NCI-H774 (cell line): ENCODE results near the gene LYL1.
A peak's percentile ranks its signal among the peaks of the same experiment; 100 is the strongest.

ENCODE experiments used
- DNase-seq: peaks from one replicate; lab custom pipeline; 2025; lab: John Stamatoyannopoulos, UW

The LYL1 gene

DNA sequence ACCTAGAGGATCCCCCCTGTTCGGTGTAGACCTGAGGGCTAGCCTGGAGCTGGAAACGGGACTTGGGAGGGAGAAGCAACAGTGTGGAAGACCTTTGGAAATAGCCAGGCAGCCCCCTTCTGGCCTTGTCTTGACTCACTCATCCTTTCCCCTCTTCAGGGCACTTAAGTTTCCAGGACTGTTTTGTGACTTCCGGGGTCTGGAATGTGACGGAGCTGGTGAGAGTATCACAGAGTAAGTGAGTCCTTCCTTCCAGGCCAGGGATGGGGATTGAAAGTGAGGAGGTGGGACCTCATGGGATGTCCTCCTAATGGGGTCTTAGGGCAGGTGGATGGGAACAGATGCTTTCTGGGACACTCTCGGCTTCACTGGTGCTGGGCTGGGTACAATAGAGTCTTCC, 29.4 kb downstream of the LYL1 start:
- DNase-seq = no peak

GRCh38 chr19:13072188-13072908, 30.3 kb downstream of the LYL1 start:
- DNase-seq = no peak

- no peak for DNase-seq
Measured at GRCh38 chr19:13071444-13072187, 31.0 kb downstream of the LYL1 start.

GRCh38 chr19:13070425-13071140, 32.1 kb downstream of the LYL1 start:
- no peak for DNase-seq

DNA sequence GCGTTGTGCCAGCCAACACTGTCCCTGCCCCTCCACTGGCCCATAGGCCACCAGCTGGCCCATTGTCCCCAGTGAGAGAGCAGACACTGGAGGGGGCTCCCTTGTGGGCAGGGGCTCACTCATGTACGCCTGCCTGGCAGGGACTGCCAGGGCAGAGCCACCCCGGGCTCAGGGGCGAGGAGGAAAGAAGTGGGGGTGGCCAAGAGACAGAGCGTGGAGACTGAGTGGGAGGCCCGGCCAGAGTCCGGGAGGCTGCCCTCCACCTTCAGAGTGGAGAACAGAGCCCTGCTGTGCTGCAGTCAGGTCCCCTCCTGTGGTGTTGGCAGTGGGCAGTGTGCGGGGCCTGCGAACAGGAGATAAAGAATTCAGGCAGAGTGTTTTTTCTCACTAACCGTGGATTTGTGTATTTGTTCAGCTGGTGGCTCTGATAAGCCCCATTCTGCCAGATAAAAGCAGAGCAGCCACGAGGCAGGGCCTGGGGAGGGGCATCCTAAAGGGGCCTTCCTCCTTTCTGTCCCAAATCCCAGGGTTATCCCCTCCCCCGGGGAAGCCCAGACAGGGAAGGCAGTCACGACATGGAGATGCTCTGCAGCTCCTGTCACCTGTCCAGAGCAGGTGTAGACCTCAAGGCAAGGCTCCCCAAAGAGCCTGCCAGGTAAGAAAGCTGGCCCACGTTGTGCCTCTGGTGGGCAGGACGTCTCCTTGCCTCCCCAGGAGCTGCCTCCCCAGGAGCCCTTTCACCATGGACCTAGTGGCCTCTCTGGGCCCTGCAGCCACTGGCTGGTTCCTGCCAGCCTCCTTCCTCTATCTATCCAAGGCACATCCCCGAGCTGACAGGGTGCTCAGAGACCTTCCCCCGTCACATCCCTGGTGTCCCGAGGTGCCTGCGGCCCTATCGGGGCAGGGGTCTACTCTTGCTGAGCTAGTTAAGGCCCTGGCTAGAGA, 33.0 kb downstream of the LYL1 start:
- DNase-seq = no peak

GRCh38 chr19:13068085-13068846, 34.4 kb downstream of the LYL1 start:
- DNase-seq = no peak

DNA sequence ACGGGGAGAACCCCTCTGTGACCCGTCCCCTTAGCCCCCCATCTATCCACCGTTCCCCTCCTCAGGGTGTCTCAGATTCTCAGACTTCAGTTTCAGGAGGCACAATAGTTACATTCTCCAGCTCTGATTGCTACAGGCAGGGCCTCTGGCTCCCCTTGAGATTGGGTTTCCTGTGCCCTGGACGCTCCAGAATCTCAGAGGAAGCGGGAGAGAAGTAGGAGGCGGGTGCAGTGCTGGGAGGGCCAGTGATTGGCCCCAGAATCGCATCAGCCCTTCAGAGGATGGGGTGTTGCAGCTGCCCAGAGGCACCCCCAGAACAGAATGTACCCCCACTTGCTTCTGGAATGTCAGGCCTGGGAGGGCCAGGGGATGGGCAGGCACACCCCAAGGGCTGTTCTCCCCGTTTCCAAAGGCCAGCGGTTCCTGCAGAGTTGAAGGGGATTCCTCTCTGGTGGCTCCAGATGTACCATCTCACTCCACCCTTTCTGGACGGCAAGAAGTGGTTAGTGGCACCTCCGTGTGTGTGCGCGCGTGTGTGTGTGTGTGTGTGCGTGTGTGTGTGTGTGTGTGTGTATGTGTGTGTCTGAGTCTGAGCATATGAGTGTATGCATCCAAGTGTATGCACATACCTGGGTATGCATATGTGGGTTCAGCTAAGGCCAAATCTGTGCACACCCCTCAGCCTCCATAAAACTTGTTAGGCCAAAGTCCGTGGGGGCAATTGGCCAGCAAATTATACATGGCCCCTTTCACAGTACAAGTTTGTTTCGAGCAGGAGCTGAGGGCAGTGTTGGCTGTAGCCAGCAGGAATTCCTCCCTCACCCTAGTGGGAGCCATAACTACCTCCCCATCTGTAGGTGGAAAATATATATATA, 35.5 kb downstream of the LYL1 start:
- DNase-seq = no peak

DNA sequence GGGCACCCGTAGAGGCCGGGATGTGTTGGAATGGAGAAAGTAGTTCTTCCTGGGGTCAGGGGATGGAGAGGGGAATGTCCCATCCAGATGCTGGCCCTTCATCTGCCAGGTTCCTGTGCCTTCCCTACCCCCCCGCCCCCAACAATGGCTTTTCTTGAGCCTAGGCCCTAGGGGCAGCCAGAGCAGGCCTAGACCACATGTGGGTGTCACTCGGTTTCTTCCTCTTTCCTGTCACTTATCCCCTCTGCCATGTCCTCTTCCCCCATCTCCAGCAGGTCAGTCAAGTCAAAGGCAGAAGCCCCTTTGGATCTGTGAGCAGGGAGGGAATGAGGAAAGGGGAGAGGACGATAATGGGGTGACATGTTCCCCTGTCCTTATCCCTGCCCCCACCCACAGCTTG, 36.4 kb downstream of the LYL1 start:
- no peak for DNase-seq

GRCh38 chr19:13064092-13064489, 38.6 kb downstream of the LYL1 start:
- no peak for DNase-seq

GRCh38 chr19:13063461-13064091, 39.1 kb downstream of the LYL1 start:
- DNase-seq = no peak

DNA sequence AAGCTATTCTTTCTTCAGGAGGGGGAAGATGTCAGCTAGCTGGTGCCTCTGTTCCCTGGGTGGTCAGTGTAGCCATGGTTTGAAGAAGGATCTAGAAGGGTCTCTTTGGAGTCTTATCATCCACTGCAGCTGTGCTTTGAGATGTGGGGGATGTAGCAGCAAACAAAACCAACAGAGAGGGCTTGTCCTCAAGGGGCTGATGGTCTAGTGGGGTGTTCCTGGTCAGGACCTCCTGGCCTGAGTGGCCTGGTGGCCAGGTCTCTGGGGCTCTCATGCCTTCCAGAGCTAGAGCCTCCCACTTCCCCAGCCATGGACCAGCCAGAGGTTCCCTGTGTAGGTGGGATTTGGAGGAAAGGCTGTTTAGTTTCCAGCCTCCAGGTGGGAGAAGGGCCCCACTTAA, 40.3 kb downstream of the LYL1 start:
- no peak for DNase-seq

GRCh38 chr19:13060964-13061927, 41.4 kb downstream of the LYL1 start:
- peak; percentile 69 for DNase-seq

GRCh38 chr19:13060233-13060963, 42.3 kb downstream of the LYL1 start:
- no peak for DNase-seq

GRCh38 chr19:13058951-13059660, 43.6 kb downstream of the LYL1 start:
- DNase-seq = no peak

- no peak for DNase-seq
Measured at GRCh38 chr19:13057744-13058143, 44.9 kb downstream of the LYL1 start.

DNA sequence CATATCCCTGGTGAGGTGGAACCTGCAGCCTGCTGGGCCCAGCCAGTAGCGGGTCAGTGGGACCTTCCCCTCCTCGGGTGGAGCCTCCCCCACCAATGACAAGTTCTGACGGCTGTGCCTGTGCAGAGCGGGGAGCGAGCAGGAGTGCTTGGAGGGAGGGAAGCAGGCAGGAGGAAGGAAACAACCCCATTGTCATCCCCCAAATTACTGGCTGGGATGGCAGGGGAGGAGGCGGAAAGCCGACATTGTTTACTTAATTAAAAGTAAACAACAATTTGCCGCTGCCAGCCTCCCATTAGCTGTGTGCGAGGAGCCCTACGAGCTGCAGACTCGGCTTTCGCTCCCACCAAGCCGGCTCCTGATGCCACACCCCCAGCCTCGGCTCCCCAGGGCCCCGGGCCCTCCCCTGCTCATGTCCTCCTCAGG, 45.5 kb downstream of the LYL1 start:
- DNase-seq = peak; percentile 47

GRCh38 chr19:13056052-13056660, 46.5 kb downstream of the LYL1 start:
- no peak for DNase-seq
